HG03342 (cell line): ENCODE results near the gene VPS41.

ENCODE experiments used
- ATAC-seq: cut with Tn5 transposase; IDR thresholded peaks from one replicate; pipeline ENCODE4 v1.9.1; 2021; ENCODE audit warnings: mild to moderate bottlenecking, moderate library complexity; ENCODE audit not compliant: unreplicated experiment

The VPS41 gene

GRCh38 chr7:38819463-38819862 is 89.5 kb downstream of the VPS41 start:
- ATAC-seq, result no peak

- ATAC-seq, result no peak
Observed at GRCh38 chr7:38817526-38817925, 91.5 kb downstream of the VPS41 start.

GRCh38 chr7:38813768-38814167 is 95.2 kb downstream of the VPS41 start:
- no peak for ATAC-seq

GRCh38 chr7:38806912-38807311 is 102.1 kb downstream of the VPS41 start:
- no peak for ATAC-seq

GRCh38 chr7:38801786-38802185 is 107.2 kb downstream of the VPS41 start:
- no peak for ATAC-seq

GRCh38 chr7:38798552-38799267 is 110.3 kb downstream of the VPS41 start:
- no peak for ATAC-seq

- no peak for ATAC-seq
Observed at GRCh38 chr7:38796626-38797501, 112.1 kb downstream of the VPS41 start.

- no peak for ATAC-seq
Observed at GRCh38 chr7:38795593-38795992, 113.4 kb downstream of the VPS41 start.

- ATAC-seq, result no peak
Observed at GRCh38 chr7:38781991-38782390, 127.0 kb downstream of the VPS41 start.

GRCh38 chr7:38777609-38778008 is 131.4 kb downstream of the VPS41 start:
- ATAC-seq, result no peak

GRCh38 chr7:38775506-38776175 is 133.3 kb downstream of the VPS41 start:
- ATAC-seq, result no peak

- no peak for ATAC-seq
Observed at GRCh38 chr7:38773430-38773829, 135.6 kb downstream of the VPS41 start.

GRCh38 chr7:38760226-38760625 is 148.8 kb downstream of the VPS41 start:
- no peak for ATAC-seq

GRCh38 chr7:38759028-38759427 is 150.0 kb downstream of the VPS41 start:
- no peak for ATAC-seq

GRCh38 chr7:38757931-38758330 is 151.1 kb downstream of the VPS41 start:
- ATAC-seq, result no peak

- ATAC-seq, result no peak
Observed at GRCh38 chr7:38756521-38756920, 152.5 kb downstream of the VPS41 start.

- no peak for ATAC-seq
Observed at GRCh38 chr7:38753347-38753746, 155.6 kb downstream of the VPS41 start.

- ATAC-seq, result no peak
Observed at GRCh38 chr7:38751416-38751815, 157.6 kb downstream of the VPS41 start.

- ATAC-seq, result no peak
Observed at GRCh38 chr7:38748056-38748610, 160.9 kb downstream of the VPS41 start.

GRCh38 chr7:38746438-38746837 is 162.6 kb downstream of the VPS41 start:
- no peak for ATAC-seq

- no peak for ATAC-seq
Observed at GRCh38 chr7:38744746-38745145, 164.2 kb downstream of the VPS41 start.
